ENCODE measurements around the gene MICALL2.

MICALL2 gene

DNA sequence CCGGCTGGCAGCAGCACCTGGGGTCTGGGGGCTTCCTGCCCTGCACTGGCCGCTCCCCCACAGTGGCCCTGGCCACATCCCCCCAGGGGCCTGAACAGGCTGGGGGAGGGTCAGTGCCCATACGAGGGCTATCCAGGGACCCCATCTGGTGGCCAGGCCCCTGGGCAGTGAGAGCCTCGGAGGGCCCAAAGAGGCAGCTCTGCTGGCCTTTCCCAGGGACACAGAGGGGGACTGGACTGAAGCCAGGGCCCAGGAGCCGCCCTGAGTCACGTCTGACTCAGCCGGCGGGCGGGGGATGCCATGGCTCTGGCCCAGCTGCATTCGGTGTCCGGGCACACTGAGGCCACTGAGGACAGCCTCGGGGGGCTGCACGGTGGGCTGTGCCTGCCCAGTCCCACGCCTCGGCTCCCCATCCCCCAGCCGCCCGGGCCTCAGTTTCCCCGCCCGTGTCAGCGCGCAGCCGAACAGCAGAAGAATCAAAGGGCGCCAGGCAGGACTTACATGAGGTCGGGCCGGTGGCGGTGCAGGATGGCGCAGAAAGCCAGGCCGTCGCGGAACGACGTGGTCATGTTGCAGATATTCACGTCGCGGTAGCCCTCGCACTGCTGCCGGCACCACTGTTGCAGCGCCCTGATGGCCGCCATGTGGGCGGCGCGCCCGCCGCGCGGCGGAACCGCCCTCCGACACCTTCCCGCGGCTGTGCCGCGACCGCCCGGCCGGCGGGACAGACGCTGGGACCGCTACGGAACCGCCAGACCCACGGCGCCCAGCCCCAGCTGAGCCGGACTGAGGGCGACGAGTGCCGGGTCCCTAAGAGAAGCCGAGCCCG, at the start of gene MICALL2:
MICALL2 (minus strand) TSS at position 788 of the 829 bp plus-strand sequence; CDS start at position 644, 144 bp downstream.
- DNase-seq (ENCODE audit: low read depth in 2 of 2) = peak; percentile 57 to 62

DNA sequence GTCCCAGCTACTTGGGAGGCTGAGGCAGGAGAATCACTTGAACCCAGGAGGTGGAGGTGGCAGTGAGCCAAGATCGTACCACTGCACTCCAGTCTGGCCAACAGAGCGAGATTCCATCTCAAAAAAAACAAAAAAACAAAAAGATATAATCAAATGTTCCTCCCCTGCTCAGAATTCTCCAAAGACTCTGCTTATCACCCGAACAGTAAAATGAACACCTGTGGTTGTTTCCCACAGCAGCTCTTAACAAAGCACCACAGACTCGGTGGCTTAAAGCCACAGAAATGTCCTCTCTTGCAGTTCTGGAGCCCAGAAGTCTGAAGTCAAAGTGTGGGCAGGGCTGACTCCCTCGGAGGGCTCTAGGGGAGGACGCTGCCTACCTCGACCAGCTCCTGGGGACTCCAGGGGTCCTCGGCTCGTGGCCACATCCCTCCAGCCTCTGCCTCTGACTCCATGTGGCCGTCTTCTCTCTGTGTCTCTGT, 49.0 kb upstream of the MICALL2 start:
- DNase-seq (ENCODE audit: low read depth in 2 of 2) = no peak

DNA sequence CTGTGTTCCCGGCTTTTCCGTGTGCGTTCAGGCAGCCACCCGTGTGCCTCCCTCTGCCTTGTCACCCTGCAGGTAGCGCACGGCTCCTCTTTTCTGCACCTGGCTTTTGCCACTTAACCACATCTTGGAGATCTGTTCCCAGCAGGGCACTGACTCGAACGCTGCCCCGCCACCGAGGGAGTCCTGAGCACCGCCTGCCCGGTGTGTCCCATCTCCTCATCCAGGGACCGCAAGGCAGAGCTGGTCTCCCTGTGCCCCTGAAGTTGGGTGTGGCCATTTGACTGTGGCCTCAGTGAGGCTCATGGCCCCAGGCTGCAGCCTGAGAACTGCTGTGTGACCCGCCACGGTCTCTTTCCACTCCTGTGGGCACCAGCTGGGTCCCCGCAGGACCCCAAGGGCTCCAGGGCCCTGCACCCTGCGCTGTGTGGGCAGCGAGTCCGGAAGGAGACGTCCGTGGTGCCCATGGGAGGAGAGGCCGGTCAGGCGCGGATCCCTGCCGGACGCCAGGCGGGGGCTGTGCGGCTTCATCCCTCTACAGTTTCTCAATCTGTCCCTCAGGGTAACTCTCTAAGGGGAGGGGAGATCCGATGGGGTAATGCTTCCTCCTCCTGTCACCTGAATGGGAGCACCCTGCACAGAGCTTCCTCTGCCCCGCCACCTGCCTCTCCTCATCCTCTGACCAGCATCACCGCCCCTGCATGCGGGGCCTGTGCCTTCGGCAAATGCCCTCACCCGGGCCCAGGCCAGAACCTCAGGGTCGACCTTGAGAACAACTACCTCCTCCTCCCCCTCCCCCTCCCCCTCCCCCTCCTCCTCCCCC, 46.7 kb upstream of the MICALL2 start:
- DNase-seq (ENCODE audit: low read depth in 2 of 2) = no peak

DNA sequence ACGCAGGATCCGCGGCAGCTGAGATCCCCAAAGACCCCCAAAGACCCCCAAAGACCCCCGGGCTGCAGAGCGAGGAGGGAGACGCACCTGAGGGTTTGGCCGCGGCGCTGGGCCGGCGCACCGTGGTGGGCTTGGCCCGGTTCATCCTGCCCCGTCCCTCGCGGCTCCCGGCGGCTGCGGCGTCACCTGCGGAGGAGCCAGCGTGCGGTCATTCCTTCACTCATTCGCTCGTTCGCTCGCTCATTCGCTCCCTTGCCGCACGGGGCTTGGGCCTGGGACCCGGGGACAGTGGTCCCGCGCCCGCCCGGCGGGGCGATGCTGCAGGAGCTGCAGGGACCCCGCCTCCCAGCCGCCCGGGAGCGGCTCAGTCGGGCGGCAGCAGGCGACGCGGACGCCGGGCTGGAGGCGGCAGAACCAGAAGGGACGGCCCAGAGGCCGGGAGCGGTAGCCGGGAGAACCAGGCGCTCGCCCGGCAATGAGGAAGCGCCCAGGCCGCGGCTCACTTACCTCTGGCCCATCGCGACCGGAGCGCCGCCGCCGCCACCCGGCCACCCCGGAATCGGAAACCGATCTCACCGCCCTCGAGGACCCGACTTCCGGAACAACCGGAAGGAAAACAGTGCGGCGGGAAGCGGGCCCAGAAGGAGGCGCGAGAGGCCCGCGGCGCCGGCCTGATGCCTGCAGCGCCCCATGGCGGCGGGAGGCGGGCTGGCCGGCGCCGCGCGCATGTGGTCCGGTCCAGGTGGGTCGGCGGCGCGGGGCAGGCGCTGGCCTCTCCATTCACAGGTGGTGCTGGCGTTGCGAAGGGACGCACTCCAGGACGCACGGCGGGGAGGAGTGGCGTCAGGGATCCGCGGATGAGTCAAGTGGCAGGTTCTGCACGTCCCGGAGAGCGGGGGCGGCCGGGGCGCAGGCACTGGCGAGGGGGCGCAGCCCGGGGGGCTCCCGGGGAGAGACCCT, 44.8 kb upstream of the MICALL2 start, which contains the start of gene INTS1:
INTS1 (minus strand) TSS at position 574 of the 960 bp plus-strand sequence; CDS start at position 145, 429 bp downstream.
- DNase-seq (ENCODE audit: low read depth in 2 of 2) = peak; percentile 72 to 73

DNA sequence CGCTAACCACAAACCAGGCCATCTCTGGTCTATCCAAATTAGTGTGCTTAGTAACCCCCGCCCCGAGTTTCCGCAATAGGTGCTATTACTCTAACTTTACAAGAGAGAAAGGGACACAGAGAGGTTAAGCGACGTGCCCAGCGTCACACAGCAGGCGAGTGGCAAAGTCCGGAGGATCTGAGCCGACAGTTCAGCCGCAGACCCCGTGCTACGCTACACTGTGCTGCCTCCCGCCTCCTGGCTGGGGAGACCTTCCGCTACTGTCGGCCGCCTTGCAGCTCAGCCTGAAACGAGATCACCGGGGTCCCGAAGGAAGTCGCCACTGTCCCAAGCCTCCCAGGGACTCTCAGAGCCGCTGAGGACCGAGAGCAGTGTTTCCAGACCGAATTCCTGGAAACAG, 44.1 kb upstream of the MICALL2 start:
- DNase-seq (ENCODE audit: low read depth in 2 of 2) = no peak

DNA sequence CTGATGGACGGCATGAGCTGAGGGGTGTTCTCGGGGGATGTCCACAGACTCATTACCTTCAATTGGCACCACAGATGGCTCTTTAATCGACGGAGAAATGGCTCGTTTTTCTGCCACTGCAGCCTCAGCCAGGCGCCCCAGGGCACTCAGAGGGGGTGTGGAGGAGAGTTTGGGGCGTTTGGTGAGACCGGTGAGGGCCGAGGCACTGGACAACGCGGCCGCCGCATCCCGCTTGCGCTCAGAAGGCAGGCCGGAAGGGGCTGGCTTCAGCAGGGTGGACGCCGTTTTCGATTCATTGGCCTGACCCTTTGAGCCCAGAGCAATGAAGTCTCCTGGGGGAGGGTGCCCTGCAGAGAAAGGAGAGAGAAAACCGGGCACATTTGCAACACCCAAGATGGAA, 43.6 kb upstream of the MICALL2 start:
- DNase-seq (ENCODE audit: low read depth in 2 of 2) = no peak

DNA sequence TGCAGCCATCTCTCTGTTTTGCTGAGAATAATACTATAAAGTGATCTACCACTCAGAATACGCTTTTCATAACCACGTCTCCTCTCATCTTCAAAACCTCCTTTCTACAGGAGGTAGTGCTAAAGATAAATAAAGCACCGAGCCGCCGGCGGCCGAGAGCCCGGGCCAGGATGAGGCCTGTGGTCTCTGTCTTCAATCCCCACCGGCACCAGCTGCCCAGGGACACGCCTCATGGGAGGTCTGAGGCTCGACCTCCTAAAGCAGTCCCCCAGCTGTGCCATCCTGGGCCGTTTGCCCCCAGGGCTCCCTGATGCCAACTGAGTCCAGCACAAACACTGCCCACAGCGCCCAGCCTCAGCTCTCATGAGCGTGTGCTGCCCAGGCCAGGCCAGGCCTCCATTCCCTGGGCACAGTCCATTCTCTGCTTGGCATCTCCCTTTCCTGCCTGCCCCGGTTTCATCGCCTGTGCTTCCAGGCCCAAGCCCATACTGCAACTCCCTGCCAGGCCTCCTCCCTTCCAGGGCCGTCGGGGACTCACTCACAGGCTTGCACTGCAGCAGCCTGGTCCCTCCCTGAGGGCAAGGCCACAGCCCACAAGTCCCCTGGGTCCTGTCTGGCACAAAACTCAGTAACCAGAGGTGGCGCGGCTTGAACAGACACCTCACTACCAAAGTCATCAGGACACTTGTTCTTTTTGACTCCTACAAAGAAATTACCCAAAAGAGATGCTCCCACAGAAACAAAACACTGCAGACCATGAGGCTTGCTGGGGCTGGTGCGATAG, 42.4 kb upstream of the MICALL2 start:
- DNase-seq (ENCODE audit: low read depth in 2 of 2) = no peak

DNA sequence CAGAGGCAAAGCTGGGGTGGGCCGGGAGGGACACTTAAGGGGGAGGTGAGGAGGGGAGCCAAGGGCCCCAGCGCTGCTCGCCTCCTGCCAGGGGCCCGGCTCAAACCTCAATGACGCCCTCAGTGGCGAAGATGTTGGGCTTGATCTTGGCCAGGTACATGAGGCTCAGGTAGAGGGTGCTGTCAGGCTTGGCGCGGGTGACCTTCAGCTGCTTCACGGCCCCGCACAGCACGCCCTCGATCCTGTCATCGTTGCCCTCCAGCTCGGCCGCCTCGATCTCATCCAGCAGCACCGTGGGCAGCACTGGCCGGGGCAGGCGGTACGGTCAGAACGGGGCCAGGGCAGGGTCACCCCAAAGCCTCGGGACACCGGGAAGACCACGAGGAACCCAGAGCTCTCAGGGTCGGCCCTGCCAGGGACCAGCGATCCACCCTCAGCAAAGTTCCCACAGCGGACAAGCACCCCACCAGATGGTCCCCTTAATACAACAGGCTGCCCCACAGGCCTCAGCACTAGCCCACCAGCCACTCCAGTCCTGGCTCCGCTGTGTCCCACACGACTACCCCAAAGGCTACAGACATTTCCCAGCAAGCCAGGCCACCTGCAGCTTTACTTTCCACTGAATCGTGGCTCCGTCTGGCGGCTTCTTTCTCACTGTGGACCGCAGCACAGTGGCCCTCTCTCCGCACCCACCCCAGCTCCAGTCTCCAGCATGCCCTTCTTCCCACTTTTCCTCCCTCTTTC, 41.0 kb upstream of the MICALL2 start:
- DNase-seq (ENCODE audit: low read depth in 2 of 2) = no peak

DNA sequence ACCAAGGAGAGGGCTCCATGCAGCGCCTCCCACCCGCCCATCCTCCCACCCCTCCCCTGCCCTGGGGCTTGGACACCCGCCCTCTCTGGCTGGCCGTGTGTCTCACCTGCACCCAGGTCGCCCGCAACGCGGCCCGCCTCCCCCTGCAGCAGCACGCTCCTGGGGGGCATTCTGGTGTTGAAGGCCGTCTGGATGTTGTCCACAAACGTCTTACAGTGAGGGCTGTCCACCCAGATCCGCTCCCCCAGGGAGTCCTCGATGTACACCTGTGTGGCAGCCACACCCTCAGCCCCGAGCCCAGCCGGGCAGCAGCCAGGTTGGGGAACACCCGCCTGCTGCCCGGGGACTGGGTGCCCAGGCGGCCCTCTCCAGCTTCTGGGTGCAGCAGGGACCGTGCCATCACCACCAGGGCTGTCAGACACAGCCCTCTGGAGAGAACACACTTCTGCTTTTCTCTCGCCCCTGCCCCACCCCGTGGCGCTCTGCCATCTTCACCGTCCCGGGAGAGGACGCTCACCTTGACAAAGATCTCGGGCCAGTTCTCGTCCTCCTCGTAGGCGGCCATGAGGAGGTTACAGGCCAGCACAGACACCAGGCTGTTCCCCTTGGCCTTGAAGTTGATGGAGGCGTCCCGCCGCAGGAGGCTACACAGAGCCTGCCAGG, 40.2 kb upstream of the MICALL2 start:
- DNase-seq (ENCODE audit: low read depth in 2 of 2) = no peak

DNA sequence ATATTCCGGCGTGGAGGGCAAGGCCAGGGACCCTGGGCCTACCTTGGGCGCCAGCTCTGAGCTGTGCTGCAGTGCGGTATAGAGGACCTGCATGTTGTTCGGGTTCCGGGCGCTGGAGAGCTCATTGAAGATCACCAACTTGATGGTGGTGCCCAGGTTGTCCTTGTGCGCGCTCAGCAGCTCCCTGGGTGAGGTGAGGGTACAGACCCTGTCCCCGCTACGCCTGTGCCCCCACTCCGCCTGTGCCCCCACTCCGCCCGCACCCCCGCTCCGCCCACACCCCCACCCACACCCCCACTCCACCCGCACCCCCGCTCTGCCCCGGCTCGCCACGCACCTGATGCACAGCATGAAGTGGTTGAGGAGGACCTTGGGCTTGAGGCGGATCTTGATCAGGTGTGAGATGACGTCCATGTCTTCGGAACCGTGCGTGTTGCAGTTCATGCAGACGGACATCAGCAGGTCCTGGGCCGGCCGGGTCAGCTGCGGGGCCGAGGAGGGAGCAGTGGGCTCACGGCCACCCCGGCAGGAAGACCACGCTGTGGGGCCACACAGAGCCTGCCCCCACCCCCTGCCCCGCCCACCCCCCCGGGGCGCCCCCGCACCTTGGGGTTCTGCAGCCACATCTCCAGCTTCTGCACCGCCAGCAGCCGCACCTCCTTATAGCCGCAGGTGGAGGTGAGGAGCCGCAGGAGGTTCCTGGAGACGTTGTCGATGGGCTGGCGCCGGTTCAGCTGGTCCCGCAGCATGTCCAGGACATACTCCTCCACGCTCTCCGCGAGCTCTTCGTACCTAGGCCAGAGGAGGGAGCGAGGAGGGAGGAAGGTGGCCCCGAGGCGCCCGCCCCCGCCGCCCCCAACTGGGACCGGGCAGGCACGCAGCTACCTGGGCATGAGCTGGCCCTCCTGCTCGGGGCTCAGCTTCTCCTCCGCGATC, 39.4 kb upstream of the MICALL2 start:
- no peak for DNase-seq (ENCODE audit: low read depth in 2 of 2)

DNA sequence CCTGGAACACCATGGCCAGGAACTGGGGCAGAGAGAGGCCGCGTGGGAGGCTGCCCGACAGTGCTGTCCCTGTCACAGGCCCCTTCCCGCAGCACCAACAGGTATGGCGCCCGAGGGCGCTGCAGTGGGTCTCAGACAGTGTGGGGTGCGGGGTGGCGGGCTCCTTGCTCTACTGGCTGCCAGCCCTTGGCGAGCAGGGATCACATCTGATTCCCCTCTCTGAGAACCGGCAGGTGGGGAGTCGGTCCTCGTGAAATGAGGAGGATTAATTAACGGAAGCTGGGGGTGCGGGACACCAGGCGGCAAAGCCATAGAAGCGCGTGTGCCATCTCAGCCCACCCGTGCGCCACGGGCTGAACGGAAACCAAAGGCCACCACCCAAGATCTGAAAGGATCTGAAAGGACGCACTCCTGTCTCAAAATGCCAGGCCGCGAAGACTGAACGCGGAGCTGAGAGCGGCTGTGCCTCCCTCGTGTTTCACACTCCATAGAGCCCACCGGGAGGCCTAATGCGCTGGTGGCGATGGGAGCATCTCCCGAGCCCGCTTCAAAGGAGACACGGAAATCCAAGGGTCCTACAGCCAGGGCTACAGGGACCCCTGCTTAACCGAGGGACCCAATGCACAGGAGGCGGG, 38.1 kb upstream of the MICALL2 start:
- DNase-seq (ENCODE audit: low read depth in 2 of 2) = no peak

DNA sequence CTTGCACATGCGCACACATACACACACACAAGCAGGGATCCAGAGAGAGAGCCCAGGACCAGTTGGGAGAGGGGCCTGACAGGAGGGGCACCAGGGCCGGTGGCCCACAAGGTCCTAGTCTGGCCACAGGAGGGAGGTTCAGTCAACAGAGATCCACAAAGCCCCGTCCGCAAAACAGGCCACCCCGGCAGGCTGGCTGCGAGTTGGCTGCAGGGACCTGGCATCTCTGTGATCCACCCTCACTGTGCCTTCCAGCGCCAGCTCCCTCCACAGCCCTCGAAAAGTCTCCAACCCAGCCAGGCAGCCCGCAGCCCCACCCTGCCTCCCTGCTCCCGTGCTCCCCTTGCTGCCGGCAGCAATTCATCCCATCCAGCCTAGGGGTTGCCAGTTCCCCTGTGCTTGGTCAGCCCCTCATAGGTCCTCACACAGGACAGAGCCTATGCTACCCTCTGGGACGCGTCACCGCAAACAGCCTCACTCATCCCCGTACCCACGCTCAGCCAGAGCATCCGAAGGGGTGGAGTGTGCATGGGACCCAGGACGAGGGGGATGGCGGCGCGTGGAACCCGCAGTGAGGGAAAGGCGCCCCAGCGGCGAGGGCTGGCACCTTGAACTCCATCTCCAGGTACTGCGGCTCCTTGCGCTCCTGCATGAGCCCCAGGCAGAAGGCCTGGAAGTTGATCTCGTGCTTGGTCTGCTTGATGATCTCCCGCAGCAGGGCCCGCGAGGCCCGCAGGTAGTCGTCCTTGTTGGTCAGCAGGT, 37.4 kb upstream of the MICALL2 start:
- DNase-seq (ENCODE audit: low read depth in 2 of 2) = no peak

DNA sequence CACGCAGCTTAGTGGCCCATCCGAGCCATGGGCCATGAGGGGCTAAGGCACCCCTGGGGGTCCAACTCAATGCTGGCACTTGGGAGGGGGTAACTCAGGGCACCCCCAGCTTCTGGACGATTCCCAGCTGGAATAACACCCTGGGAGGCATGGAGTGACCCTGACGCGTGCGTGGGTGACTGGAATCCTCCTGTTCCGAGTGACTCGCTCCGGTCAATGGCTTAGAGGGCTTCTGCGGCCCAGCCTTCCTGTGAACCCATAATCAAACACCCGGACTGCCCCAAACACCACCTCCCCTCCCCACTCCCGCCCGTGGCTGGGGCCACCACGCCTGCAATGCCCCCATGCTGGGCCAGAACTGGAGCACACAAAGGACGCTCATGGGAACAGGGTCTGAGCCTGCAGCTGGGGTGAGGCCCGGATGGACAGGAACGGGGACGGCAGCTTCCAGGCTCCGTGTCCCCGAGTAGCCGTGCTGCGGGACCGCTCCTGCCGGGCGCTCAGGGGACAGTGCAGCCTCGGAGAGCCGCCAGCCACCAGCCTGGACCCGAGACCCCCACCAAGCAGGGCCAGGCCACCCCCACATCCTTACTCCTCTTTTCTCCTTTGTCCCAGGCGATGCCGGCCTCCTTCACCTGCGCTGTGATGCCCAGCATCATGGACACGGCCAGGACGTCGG, 36.4 kb upstream of the MICALL2 start:
- no peak for DNase-seq (ENCODE audit: low read depth in 2 of 2)

DNA sequence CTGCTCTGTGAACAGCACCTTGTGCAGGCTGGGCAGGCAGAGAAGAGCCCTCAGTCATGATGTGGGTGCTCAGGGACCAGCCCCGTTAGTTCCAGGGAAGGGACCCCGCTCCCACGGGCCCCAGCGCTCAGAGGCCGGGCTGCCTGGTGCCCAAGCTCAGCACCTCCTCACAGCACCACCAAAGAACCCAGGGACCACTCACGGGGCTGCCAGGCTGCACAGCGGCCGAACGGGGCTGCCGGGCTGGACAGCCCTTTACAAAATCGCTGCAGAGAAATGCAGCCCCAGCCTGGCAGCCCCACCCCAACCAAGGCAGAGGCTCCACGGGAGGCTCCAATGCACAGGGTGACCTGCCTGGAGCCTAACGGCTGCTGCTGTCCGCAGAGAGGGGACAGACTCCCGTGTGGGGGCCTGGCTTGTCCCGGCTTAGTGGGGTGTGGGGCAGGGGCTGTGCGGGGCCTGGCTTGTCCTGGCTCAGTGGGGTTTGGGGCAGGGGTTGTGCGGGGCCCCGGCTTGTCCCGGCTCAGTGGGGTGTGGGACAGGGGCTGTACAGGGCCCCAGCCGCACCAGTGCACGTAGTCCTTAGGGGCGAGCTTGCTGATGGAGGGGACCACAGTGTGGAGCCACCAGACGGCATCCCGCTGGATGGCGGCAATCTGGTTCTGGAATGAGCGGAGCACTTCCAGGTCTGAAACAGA, 35.7 kb upstream of the MICALL2 start:
- DNase-seq (ENCODE audit: low read depth in 2 of 2) = no peak

DNA sequence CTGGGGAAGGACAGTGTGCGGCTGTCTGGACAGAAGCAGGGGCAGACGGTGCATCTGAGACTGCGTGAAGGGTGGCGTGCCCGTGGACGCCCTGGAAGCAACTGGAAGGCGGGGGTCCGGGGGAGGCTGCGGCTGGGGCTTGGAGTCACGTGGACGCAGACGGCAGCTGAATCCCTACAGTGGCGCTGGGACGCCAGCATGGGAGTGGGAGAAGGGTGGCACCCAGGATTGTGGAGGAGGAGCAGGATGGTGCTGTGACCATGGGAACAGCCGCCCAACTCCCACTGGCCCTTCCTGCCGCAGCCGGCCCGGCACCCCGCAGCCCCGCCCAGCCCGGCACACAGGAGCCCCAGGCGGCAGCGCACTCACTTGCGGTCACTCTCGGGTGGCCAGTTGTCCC, 35.2 kb upstream of the MICALL2 start:
- no peak for DNase-seq (ENCODE audit: low read depth in 2 of 2)

DNA sequence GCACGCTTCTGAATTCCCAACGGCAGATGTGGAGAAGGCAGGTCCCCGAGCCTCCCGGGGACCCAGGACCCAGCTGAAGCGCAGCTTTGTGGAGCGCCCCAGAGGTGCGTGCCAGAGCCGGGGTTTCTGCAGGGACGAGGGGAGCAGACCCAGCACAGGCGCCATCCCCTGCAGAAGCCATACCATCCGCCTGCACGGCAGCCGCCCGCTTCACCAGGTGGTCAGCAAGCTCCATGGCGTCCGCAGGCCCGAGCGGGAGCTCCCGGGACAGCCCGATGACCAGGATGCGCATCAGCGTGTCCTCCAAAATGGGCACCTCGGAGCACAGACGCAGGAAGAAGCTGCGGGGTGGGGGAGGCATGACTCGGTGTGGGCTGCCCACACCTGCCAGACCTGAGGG, 34.3 kb upstream of the MICALL2 start:
- no peak for DNase-seq (ENCODE audit: low read depth in 2 of 2)
